NOMO-1 (cell line): ENCODE measurements around the gene WDR81.

Source experiments
- DNase-seq, 2 experiments: peaks; one replicate each; lab custom pipeline; 2025; ENCODE audit not compliant: unreplicated experiment in 2 of 2; lab: John Stamatoyannopoulos, UW

WDR81 gene

GRCh38 chr17:1774390-1775176, 50.1 kb downstream of the WDR81 start:
- no peak for DNase-seq

GRCh38 chr17:1776328-1776727, 51.8 kb downstream of the WDR81 start:
- no peak for DNase-seq

GRCh38 chr17:1776857-1777256, 52.4 kb downstream of the WDR81 start:
- no peak for DNase-seq

GRCh38 chr17:1779571-1780131, 55.1 kb downstream of the WDR81 start:
- DNase-seq, result no peak

- no peak for DNase-seq
These were observed 57.7 kb downstream of the WDR81 start for GRCh38 chr17:1782171-1782567.

- no peak for DNase-seq
These were observed 58.8 kb downstream of the WDR81 start for GRCh38 chr17:1783271-1783670.

GRCh38 chr17:1783834-1784611, 59.5 kb downstream of the WDR81 start:
- no peak for DNase-seq

GRCh38 chr17:1785930-1786329, 61.4 kb downstream of the WDR81 start:
- no peak for DNase-seq

- no peak for DNase-seq
These were observed 62.2 kb downstream of the WDR81 start for GRCh38 chr17:1786708-1787107.

- DNase-seq, result no peak
These were observed 62.9 kb downstream of the WDR81 start for GRCh38 chr17:1787301-1787902.
